Chondrocyte (in vitro differentiated cells): ENCODE results near the gene RNASE4. TPM values are rescaled to one million over a fixed set of nuclear protein-coding genes. Genes with fewer than 3 reads are reported as not detected.
"Not testable (repeated sequence)": the region's sequence is repeated elsewhere in the genome, so short reads cannot be mapped to it uniquely, and the experiment has no call there.

Experiments
- DNase-seq: peaks from one replicate; pipeline ENCODE4 v3.0.0; 2021; ENCODE audit warnings: mixed read lengths, low spot score
- H3K27ac Mint-ChIP-seq: one replicate; pipeline ENCODE4 v1.8.0; 2021; ENCODE audit warnings: mild to moderate bottlenecking, moderate library complexity, mixed read lengths; ENCODE audit not compliant: unreplicated experiment
- H3K27me3 Mint-ChIP-seq: 2 replicates; pipeline ENCODE4 v1.8.0; 2021; ENCODE audit warnings: low read depth, mixed read lengths
- H3K36me3 Mint-ChIP-seq: 2 replicates; pipeline ENCODE4 v1.8.0; 2021; ENCODE audit warnings: low read depth, mixed read lengths
- H3K4me1 Mint-ChIP-seq: 2 replicates; pipeline ENCODE4 v1.8.0; 2021; ENCODE audit warnings: low read depth, mild to moderate bottlenecking, mixed read lengths
- H3K4me3 Mint-ChIP-seq: one replicate; pipeline ENCODE4 v1.8.0; 2021; ENCODE audit warnings: mild to moderate bottlenecking, moderate library complexity, mixed read lengths; ENCODE audit not compliant: unreplicated experiment
- H3K9me3 Mint-ChIP-seq: 2 replicates; pipeline ENCODE4 v1.8.0; 2021; ENCODE audit warnings: low read depth, mixed read lengths
- CTCF ChIP-seq: fragments of 200-600 bp; sonication (generic); IDR thresholded peaks from 2 replicates; pipeline ENCODE4 v1.5.0; 2021; ENCODE audit warnings: antibody characterized with exemption, mild to moderate bottlenecking, moderate library complexity
- total RNA-seq: library from RNA; stranded (reverse); gene quantifications from 3 replicates; pipeline ENCODE4 v1.2.1, GENCODE V29; 2021

Gene RNASE4
- total RNA-seq, 1 donor from 2014 or later: 28.5 TPM

- H3K4me1 Mint-ChIP-seq: peaks cover 12% of the 10 kb centered on the region
- no peak overlapping the region for H3K27ac Mint-ChIP-seq
- TF ChIP-seq CTCF: no peak
- H3K27me3 Mint-ChIP-seq: peaks cover 10% of the 10 kb centered on the region
- peaks cover 2% of the 10 kb centered on the region for H3K9me3 Mint-ChIP-seq
- no peak for DNase-seq
- no peaks in the 10 kb centered on the region for H3K36me3 Mint-ChIP-seq
- no peak overlapping the region for H3K4me3 Mint-ChIP-seq
These were observed 30.4 kb downstream of the RNASE4 start for GRCh38 chr14:20714593-20715250.

DNA sequence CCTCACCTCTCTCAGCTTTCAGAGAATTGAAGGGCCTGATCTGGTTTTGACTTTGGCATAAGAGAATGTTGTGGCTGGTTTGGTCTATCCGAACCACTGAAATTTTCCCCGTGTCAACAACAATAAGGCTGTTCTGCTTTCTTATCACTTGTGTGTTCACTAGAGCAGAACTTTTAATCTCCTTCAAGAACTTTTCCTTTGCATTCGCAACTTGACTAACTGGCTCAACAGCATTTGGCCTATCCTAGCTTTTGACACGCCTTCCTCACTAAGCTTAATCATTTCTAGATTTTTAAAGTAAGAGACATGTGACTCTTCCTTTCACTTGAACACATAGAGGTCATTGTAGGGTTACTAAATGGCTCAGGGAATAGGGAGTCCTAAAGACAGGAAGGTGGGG lies 35.4 kb downstream of the RNASE4 start:
- no peaks in the 10 kb centered on the region for H3K36me3 Mint-ChIP-seq
- DNase-seq: no peak
- peaks cover 18% of the 10 kb centered on the region for H3K27me3 Mint-ChIP-seq
- peaks cover 2% of the 10 kb centered on the region for H3K9me3 Mint-ChIP-seq
- peaks cover 7% of the 10 kb centered on the region for H3K4me1 Mint-ChIP-seq
- H3K27ac Mint-ChIP-seq: no peak overlapping the region
- TF ChIP-seq CTCF: no peak
- no peak overlapping the region for H3K4me3 Mint-ChIP-seq

- Mint-ChIP-seq H3K4me1 (no peaks in the 10 kb centered on the region), H3K27me3 (peaks cover 22% of the 10 kb centered on the region), H3K36me3 (no peaks in the 10 kb centered on the region), H3K27ac (no peak overlapping the region), H3K4me3 (no peak overlapping the region), H3K9me3 (peaks cover 2% of the 10 kb centered on the region)
- TF ChIP-seq CTCF: no peak
- no peak for DNase-seq
These were observed 36.4 kb downstream of the RNASE4 start for GRCh38 chr14:20720741-20721140.

DNA sequence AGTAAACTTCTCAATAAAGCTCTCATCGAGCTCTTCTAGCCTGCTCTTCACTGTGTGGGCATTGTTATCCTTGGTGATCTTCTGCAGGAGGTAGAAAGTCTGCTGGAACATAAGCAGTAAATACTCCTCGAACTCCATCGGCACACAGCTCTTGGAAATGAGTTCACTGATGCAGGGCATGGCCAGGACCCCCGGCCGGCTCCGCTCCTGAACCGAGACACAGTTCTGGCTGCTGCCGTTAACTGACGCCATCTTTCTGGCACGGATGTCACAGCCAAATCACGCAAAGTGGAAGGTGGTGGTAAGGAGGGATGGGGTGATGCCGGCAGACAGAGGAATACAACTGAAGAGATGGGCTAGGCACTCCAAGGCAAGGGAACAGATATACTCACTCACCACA lies 37.7 kb downstream of the RNASE4 start:
- peaks cover 24% of the 10 kb centered on the region for H3K27me3 Mint-ChIP-seq
- H3K27ac Mint-ChIP-seq: no peak overlapping the region
- no peaks in the 10 kb centered on the region for H3K9me3 Mint-ChIP-seq
- no peak for TF ChIP-seq CTCF
- no peaks in the 10 kb centered on the region for H3K36me3 Mint-ChIP-seq
- H3K4me1 Mint-ChIP-seq: no peaks in the 10 kb centered on the region
- H3K4me3 Mint-ChIP-seq: no peak overlapping the region
- DNase-seq: no peak

- no peak for TF ChIP-seq CTCF
- H3K27ac Mint-ChIP-seq: no peak overlapping the region
- no peak overlapping the region for H3K4me3 Mint-ChIP-seq
- H3K4me1 Mint-ChIP-seq: no peaks in the 10 kb centered on the region
- H3K36me3 Mint-ChIP-seq: no peaks in the 10 kb centered on the region
- H3K27me3 Mint-ChIP-seq: peaks cover 23% of the 10 kb centered on the region
- no peak for DNase-seq
- H3K9me3 Mint-ChIP-seq: no peaks in the 10 kb centered on the region
These were observed 39.1 kb downstream of the RNASE4 start for GRCh38 chr14:20723488-20723887.

GRCh38 chr14:20726121-20726520 lies 41.8 kb downstream of the RNASE4 start:
- not testable (repeated sequence) for H3K36me3 Mint-ChIP-seq, H3K4me3 Mint-ChIP-seq, H3K9me3 Mint-ChIP-seq, DNase-seq, H3K27ac Mint-ChIP-seq, H3K4me1 Mint-ChIP-seq
- H3K27me3 Mint-ChIP-seq: peaks cover 23% of the 10 kb centered on the region
